DND-41 (cell line): ENCODE data around the gene KRTAP5-10.

ENCODE experiments used
- CTCF ChIP-seq: IDR thresholded peaks from 2 replicates; pipeline ENCODE4 v1.5.1; 2012; ENCODE audit warnings: borderline replicate concordance, low read length, moderate library complexity, mild to moderate bottlenecking; ENCODE audit not compliant: poor library complexity, severe bottlenecking; ENCODE audit errors: extremely low read depth
- EZH2 ChIP-seq: IDR thresholded peaks from 3 replicates; pipeline ENCODE4 v1.6.1; 2012; ENCODE audit warnings: borderline replicate concordance, low read depth, mild to moderate bottlenecking, moderate library complexity, low read length, inconsistent platforms; ENCODE audit not compliant: severe bottlenecking

DNA sequence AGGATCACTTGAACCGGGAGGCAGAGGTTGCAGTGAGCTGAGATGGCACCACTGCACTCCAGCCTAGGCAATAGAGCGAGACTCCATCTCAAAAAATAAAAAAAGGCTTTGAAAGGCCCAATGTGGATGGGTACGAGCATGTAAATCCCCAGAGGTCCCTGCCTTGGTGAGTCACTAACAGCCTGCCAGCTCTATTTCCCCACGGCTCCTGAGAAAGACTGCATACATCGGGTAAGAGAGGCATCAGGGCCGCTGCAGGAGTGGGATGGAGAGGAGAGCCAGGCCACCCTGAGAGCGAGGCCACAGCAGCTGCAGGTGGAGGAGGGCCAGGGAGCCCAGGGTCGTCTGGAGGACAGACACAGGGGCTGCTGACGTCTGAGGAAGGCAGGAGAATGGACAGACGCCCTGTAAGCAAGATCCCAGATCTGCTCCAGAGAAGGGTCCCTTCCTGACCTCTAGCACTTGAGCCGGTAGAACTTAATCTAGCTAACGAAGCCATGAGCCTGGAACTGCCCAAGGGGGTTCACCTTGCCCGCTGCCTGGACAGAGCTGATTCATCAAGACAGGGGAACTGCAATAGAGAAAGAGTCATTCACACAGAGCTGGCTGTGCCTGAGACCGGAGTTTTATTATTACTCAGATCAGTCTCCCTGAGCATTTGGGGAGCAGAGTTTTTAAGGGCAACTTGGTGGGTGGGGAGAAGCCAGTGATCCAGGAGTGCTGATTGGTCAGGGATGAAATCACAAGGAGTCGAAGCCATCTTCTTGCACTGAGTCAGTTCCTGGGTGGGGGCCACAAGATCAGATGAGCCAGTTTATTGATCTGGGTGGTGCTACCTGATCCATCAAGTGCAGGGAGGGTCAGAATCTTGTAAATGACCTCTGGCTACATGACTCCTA, 22.2 kb upstream of the KRTAP5-10 start:
- TF ChIP-seq CTCF (no peak), EZH2 (no peak)
